GM12872 (cell line): ENCODE measurements around the gene IGSF8.
A peak's percentile ranks its signal among the peaks of the same experiment; 100 is the strongest.

Experiments
- CTCF ChIP-seq: IDR thresholded peaks from 3 replicates; pipeline ENCODE4 v1.5.1; 2011; ENCODE audit warnings: low read depth, mild to moderate bottlenecking, low read length, moderate library complexity; ENCODE audit not compliant: insufficient read depth

The IGSF8 gene

DNA sequence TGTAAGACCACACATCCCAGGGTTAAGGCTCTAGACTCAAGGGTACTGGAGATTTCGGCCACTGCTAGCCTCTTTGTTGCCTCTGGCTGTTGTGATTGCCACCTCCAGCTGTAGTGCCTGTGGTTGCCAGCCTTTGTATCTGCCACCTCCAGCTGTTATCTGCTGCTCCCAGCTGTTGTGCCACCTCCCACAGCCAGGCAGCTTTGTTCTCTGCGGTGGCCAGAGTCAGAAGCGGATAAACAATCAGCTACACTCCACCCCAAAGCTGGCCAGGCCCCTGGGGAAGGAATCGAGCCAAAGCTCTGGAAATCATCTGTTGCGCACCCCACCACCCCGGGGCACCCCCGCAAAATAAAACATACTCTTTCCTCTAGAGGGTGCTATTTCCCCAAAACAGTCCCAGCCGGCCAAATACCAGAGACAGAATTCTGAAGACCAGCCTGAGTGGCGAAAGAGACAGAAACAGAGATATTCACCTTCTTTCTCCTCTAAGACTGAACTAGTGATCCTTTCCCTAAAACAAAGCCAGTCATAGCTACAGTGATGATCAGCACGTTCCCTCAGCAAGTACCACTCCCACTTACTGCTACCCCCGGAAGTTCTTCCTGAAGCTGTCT is 51.8 kb downstream of the IGSF8 start:
- peak; percentile 63 for TF ChIP-seq CTCF

- no peak for TF ChIP-seq CTCF
Observed at GRCh38 chr1:160045653-160046052, 52.8 kb downstream of the IGSF8 start.

- no peak for TF ChIP-seq CTCF
Observed at GRCh38 chr1:160043543-160043942, 54.9 kb downstream of the IGSF8 start.
